CD4-positive, alpha-beta T cell (primary cell): Measurements from ENCODE around the gene PRTFDC1. TPM values are rescaled to one million over a fixed set of nuclear protein-coding genes. Genes with fewer than 3 reads are reported as not detected.
A peak's percentile ranks its signal among the peaks of the same experiment; 100 is the strongest.

Experiments used
- ATAC-seq: fragments of 200-7000 bp; cut with Tn5 transposase; one replicate; pipeline ENCODE4 v1.10.0; 2022; ENCODE audit warnings: mild to moderate bottlenecking; ENCODE audit not compliant: poor library complexity
- CTCF ChIA-PET: fragments of 350-600 bp; sonication (Branson Sonifier 250); formaldehyde crosslinking; loops from one replicate; lab custom pipeline; 2021; ENCODE audit warnings: antibody characterized with exemption, inconsistent platforms; lab: Charles Lee
- POLR2A ChIA-PET: fragments of 350-600 bp; sonication (Branson Sonifier 250); formaldehyde crosslinking; loops from one replicate; lab custom pipeline; 2021; ENCODE audit warnings: antibody characterized with exemption, inconsistent platforms; lab: Charles Lee
- DNase-seq, 14 experiments: peaks; one replicate each; pipeline ENCODE4 v3.0.0-alpha.2; 2013 to 2020; ENCODE audit warnings: mixed read lengths in 2 of 14
- H3K27ac ChIP-seq, 2 donors: one replicate each; pipeline versions ENCODE4 v1.5.1 to v1.7.0; 2013; ENCODE audit warnings: low read length in 2 of 2, low read depth in 1 of 2, mild to moderate bottlenecking in 1 of 2
- H3K27me3 ChIP-seq, 2 experiments: 1 replicate in 1 of 2; 2 replicates in 1 of 2; pipeline versions ENCODE4 v1.6.1 to v1.7.0; 2013; ENCODE audit warnings: low read length in 2 of 2, control low read depth in 1 of 2, mild to moderate bottlenecking in 1 of 2, moderate library complexity in 1 of 2; ENCODE audit not compliant: insufficient read depth in 2 of 2, control insufficient read depth in 1 of 2
- H3K36me3 ChIP-seq: one replicate; pipeline ENCODE4 v1.6.1; 2013; ENCODE audit warnings: low read length, control low read depth; ENCODE audit not compliant: insufficient read depth
- H3K4me1 ChIP-seq: one replicate; pipeline ENCODE4 v1.6.1; 2013; ENCODE audit warnings: low read length, control low read depth; ENCODE audit not compliant: insufficient read depth
- H3K4me3 ChIP-seq: one replicate; pipeline ENCODE4 v1.5.1; 2013; ENCODE audit warnings: mild to moderate bottlenecking, low read length, moderate library complexity
- H3K9me3 ChIP-seq, 2 experiments: 1 replicate in 1 of 2; 2 replicates in 1 of 2; pipeline versions ENCODE4 v1.6.1 to v1.7.0; 2013; ENCODE audit warnings: low read length in 2 of 2, mild to moderate bottlenecking in 2 of 2, control low read depth in 1 of 2, moderate library complexity in 1 of 2; ENCODE audit not compliant: control insufficient read depth in 1 of 2, insufficient read depth in 1 of 2
- H3K27ac Mint-ChIP-seq: one replicate; pipeline ENCODE4 v1.8.0; 2020; ENCODE audit warnings: mixed read lengths
- H3K27me3 Mint-ChIP-seq: one replicate; pipeline ENCODE4 v1.8.0; 2021; ENCODE audit warnings: mixed read lengths
- H3K36me3 Mint-ChIP-seq: one replicate; pipeline ENCODE4 v1.8.0; 2021; ENCODE audit warnings: low read depth, mixed read lengths
- H3K4me1 Mint-ChIP-seq: one replicate; pipeline ENCODE4 v1.8.0; 2021; ENCODE audit warnings: low read depth, mixed read lengths
- H3K4me3 Mint-ChIP-seq: one replicate; pipeline ENCODE4 v1.8.0; 2020; ENCODE audit warnings: mild to moderate bottlenecking, mixed read lengths
- H3K9me3 Mint-ChIP-seq: one replicate; pipeline ENCODE4 v1.8.0; 2020; ENCODE audit warnings: mixed read lengths
- intact Hi-C, 2 experiments: fragments of 100-400 bp; cut with DNase I in 1 of 2; cut with micrococcal nuclease in 1 of 2; formaldehyde crosslinking; loops; one replicate each; pipeline versions ENCODE4 v1.15.1 to v1.9.0; 2023 to 2025; cut with DNase I, micrococcal nuclease
- total RNA-seq, 174 experiments: library from RNA in 2 of 174; stranded (reverse) in 2 of 174; gene quantifications; one replicate each; pipeline ENCODE4 v1.2.3 and lab custom pipeline; 2021 to 2026
- TF ChIP-seq, protein P1 (sequence below): fragments of 200-600 bp; IDR thresholded peaks from one replicate; pipeline ENCODE4 v1.8.0; 2022; ENCODE audit warnings: antibody characterized with exemption, mild to moderate bottlenecking

PRTFDC1 gene
- total RNA-seq, 2 experiments from 2014 or later: 0.52 to 0.67 TPM

DNA sequence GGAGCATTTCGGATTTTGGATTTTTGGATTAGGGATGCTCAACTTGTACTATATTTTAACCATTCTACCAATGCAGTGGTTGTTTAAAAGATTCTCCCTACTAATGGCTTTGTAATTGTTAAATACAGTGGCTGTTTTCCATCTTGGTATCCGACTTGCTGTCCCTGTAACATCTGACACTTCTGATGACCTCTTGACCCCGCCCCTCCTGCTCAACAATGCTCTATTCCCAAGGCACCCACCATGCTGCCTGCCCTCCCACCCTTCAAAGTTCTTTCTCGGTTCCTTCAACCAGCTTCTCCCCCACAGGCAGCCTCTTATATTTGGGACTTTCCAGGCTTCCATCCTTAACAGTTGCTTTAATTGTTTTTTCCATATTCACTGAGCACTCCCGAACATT lies 2.0 kb downstream of the PRTFDC1 start:
- Histone ChIP-seq H3K4me3 (no peak overlapping the region), H3K4me1 (peaks cover 17% of the 10 kb centered on the region), H3K9me3 (no peaks in the 10 kb centered on the region), H3K27ac (no peak overlapping the region), H3K27me3 (no peaks in the 10 kb centered on the region), H3K36me3 (no peaks in the 10 kb centered on the region)
- Mint-ChIP-seq H3K4me1 (peaks cover 18% of the 10 kb centered on the region), H3K27me3 (no peaks in the 10 kb centered on the region), H3K27ac (no peak overlapping the region), H3K36me3 (no peaks in the 10 kb centered on the region), H3K4me3 (peak overlapping the region; percentile 62), H3K9me3 (no peaks in the 10 kb centered on the region)
- intact Hi-C loops: loop anchor here (5.0 kb wide), 4 partner anchors 68 to 333 kb away; partner anchors contain the start of gene ARHGAP21 (in 1 of the 2)
- no peak for ATAC-seq
- CTCF ChIA-PET: no interaction called here
- POLR2A ChIA-PET: no interaction called here
- TF ChIP-seq, protein P1, sequence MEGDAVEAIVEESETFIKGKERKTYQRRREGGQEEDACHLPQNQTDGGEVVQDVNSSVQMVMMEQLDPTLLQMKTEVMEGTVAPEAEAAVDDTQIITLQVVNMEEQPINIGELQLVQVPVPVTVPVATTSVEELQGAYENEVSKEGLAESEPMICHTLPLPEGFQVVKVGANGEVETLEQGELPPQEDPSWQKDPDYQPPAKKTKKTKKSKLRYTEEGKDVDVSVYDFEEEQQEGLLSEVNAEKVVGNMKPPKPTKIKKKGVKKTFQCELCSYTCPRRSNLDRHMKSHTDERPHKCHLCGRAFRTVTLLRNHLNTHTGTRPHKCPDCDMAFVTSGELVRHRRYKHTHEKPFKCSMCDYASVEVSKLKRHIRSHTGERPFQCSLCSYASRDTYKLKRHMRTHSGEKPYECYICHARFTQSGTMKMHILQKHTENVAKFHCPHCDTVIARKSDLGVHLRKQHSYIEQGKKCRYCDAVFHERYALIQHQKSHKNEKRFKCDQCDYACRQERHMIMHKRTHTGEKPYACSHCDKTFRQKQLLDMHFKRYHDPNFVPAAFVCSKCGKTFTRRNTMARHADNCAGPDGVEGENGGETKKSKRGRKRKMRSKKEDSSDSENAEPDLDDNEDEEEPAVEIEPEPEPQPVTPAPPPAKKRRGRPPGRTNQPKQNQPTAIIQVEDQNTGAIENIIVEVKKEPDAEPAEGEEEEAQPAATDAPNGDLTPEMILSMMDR: no peak
- DNase-seq: no peak

- Mint-ChIP-seq H3K27me3 (no peaks in the 10 kb centered on the region), H3K4me1 (peaks cover 18% of the 10 kb centered on the region), H3K4me3 (no peak overlapping the region), H3K9me3 (no peaks in the 10 kb centered on the region), H3K36me3 (no peaks in the 10 kb centered on the region), H3K27ac (no peak overlapping the region)
- H3K9me3 ChIP-seq: no peaks in the 10 kb centered on the region
- ATAC-seq (no peak), DNase-seq (no peak)
- ChIA-PET POLR2A (interaction anchor here (0.6 kb wide), 1 partner anchor 46 kb away, joined by 3 read pairs; no protein-coding TSS in a partner anchor), CTCF (no interaction called here)
- intact Hi-C loops: loop anchor here (5.0 kb wide), 5 partner anchors 52 to 332 kb away; partner anchors contain the start of gene ARHGAP21 (in 1 of the 2)
- TF ChIP-seq, protein P1: no peak
- H3K36me3 ChIP-seq: no peaks in the 10 kb centered on the region
- no peak overlapping the region for H3K4me3 ChIP-seq
- peaks cover 17% of the 10 kb centered on the region for H3K4me1 ChIP-seq
- H3K27ac ChIP-seq: no peak overlapping the region
- H3K27me3 ChIP-seq: no peaks in the 10 kb centered on the region
Measured at GRCh38 chr10:24949616-24950015, 2.8 kb downstream of the PRTFDC1 start.

- Histone ChIP-seq H3K27ac (no peak overlapping the region), H3K9me3 (no peaks in the 10 kb centered on the region), H3K36me3 (no peaks in the 10 kb centered on the region), H3K4me1 (peaks cover 10% of the 10 kb centered on the region), H3K4me3 (no peak overlapping the region), H3K27me3 (no peaks in the 10 kb centered on the region)
- Mint-ChIP-seq H3K4me3 (no peak overlapping the region), H3K27me3 (no peaks in the 10 kb centered on the region), H3K4me1 (peaks cover 7% of the 10 kb centered on the region), H3K27ac (no peak overlapping the region), H3K36me3 (no peaks in the 10 kb centered on the region), H3K9me3 (no peaks in the 10 kb centered on the region)
- no peak for ATAC-seq
- TF ChIP-seq, protein P1: no peak
- DNase-seq: no peak
- ChIA-PET CTCF (interaction anchor here (1.0 kb wide), 1 partner anchor 18 kb away, joined by 3 read pairs; no protein-coding TSS in a partner anchor), POLR2A (no interaction called here)
- intact Hi-C loops: loop anchor here in 1 of 2 experiments (5.0 kb wide), 1 partner anchor 50 kb away; no protein-coding TSS in a partner anchor
Measured at GRCh38 chr10:24947304-24948097, 4.9 kb downstream of the PRTFDC1 start.
